Measurements from ENCODE around the gene KLHL29. TPM values are rescaled to one million over a fixed set of nuclear protein-coding genes. Genes with fewer than 3 reads are reported as not detected.

KLHL29 gene
- total and polyA plus RNA-seq, 9 donors = 3.0 to 6.6 (median 3.9) TPM

DNA sequence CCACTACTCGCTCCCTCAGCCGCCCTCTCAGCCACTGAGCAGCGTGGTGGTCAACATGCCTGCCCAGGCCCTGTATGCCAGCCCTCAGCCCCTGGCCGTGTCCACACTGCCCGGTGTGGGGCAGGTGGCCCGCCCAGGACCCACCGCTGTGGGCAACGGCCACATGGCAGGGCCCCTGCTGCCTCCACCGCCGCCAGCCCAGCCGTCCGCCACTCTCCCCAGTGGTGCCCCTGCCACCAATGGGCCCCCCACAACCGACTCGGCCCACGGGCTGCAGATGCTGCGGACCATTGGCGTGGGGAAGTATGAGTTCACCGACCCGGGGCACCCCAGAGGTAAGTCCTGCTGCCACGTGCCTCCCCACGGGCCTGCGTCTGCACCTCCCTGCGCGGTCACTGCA is 257.5 kb downstream of the KLHL29 start:
- Histone ChIP-seq H3K27me3 (no peaks in the 10 kb centered on the region), H3K4me3 (no peak overlapping the region), H3K27ac (no peak overlapping the region), H3K9me3 (no peaks in the 10 kb centered on the region), H3K36me3 (no peaks in the 10 kb centered on the region), H3K4me1 (ENCODE audit: insufficient read depth) (no peaks in the 10 kb centered on the region)
- no peak for DNase-seq
- TF ChIP-seq, protein P1, sequence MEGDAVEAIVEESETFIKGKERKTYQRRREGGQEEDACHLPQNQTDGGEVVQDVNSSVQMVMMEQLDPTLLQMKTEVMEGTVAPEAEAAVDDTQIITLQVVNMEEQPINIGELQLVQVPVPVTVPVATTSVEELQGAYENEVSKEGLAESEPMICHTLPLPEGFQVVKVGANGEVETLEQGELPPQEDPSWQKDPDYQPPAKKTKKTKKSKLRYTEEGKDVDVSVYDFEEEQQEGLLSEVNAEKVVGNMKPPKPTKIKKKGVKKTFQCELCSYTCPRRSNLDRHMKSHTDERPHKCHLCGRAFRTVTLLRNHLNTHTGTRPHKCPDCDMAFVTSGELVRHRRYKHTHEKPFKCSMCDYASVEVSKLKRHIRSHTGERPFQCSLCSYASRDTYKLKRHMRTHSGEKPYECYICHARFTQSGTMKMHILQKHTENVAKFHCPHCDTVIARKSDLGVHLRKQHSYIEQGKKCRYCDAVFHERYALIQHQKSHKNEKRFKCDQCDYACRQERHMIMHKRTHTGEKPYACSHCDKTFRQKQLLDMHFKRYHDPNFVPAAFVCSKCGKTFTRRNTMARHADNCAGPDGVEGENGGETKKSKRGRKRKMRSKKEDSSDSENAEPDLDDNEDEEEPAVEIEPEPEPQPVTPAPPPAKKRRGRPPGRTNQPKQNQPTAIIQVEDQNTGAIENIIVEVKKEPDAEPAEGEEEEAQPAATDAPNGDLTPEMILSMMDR (IDR thresholded peaks at IDR 0.05) = no peak
- TF ChIP-seq EP300 (IDR thresholded peaks at IDR 0.05) = no peak
- no peak for TF ChIP-seq POLR2A (IDR thresholded peaks at IDR 0.05)
- WGBS, 3 donors = 95 to 99% (median 97%) methylated on average over 22 to 24 of the region's 24 CpGs
- intact Hi-C loops (cut with DNase I) = no loop called here

DNA sequence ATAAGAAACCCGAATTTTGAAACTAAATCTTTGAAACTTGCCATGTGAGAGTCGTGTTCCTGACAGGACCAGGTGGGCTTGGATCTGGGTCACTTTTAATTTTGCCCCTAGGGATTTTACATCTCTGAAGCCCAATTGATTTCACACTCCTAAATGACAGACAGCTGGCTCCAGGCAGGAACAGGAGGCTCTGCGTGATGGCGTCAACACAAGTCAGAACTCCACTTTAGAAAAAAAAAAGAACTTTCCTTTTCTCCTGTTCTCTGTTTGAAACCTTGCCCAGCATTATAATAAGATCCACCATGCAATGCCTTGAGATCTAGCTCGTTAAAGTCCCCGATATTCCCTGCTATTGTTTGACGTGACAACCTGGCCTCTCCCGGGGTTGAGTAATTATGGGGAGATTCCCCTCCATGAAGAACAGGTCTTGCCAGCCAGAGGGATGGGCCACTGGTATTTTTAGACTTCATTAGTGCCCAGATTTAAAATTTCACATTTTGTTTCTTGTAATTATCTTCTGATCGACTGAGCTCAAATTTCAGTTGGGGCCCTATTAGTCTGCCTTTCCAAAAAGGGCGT is 260.3 kb downstream of the KLHL29 start:
- TF ChIP-seq, protein P1 (IDR thresholded peaks at IDR 0.05) = no peak
- TF ChIP-seq POLR2A (IDR thresholded peaks at IDR 0.05) (no peak), EP300 (IDR thresholded peaks at IDR 0.05) (no peak)
- H3K27me3 ChIP-seq = no peaks in the 10 kb centered on the region
- intact Hi-C loops (cut with DNase I) = no loop called here
- no peaks in the 10 kb centered on the region for H3K9me3 ChIP-seq
- H3K4me3 ChIP-seq = no peak overlapping the region
- 81 to 83% (median 82%) methylated on average over 10 of the region's 10 CpGs for WGBS, 3 donors
- no peak overlapping the region for H3K27ac ChIP-seq
- H3K36me3 ChIP-seq = no peaks in the 10 kb centered on the region
- no peak for DNase-seq
- H3K4me1 ChIP-seq (ENCODE audit: insufficient read depth) = no peaks in the 10 kb centered on the region

DNA sequence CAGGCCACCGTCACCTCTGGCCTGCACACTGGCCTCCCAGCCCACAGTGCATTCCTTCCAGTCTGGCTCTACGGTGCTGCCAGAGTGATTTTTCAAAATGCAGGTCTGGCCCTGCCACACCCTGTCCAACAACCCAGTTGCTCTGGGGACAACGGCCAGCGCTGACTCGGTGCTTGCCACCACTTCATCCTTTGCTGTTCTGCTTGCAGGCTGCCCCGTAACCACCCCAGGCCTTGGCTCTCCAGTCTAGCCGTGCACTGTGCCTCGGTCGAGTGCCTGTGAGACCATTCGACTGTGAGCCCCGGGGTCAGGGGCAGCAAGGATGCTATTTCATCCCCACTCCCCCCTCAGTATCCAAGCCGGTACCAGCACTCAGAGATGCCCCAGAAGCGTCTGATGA is 262.6 kb downstream of the KLHL29 start:
- no peaks in the 10 kb centered on the region for H3K9me3 ChIP-seq
- WGBS, 3 donors = 91 to 95% (median 92%) methylated on average over 13 of the region's 13 CpGs
- no peak overlapping the region for H3K4me3 ChIP-seq
- H3K27me3 ChIP-seq = no peaks in the 10 kb centered on the region
- intact Hi-C loops (cut with DNase I) = no loop called here
- no peak overlapping the region for H3K27ac ChIP-seq
- no peaks in the 10 kb centered on the region for H3K36me3 ChIP-seq
- TF ChIP-seq POLR2A (IDR thresholded peaks at IDR 0.05) = no peak
- TF ChIP-seq, protein P1 (IDR thresholded peaks at IDR 0.05) = no peak
- TF ChIP-seq EP300 (IDR thresholded peaks at IDR 0.05) = no peak
- DNase-seq = no peak
- H3K4me1 ChIP-seq (ENCODE audit: insufficient read depth) = no peaks in the 10 kb centered on the region

DNA sequence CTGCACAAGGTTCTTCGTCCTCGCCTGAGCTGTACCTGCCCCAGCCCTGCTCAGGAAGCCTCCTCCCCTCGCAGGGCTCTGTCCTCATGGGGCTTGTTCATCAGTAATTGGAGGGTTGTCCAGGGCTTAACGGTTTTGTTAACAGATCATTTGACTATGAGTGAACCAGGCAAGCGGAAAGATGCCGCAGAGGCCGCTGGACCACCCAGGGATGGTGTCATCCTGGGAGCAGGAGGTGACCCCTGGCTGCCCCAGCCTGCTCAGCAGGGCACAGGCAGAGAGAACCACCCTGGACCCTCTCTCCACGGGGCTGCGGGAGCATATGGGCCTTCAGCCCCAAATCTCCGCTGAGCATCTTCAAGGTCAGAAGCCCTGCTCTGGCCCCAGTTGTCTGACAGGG is 264.3 kb downstream of the KLHL29 start:
- DNase-seq = no peak
- 73 to 86% (median 83%) methylated on average over 10 of the region's 10 CpGs for WGBS, 3 donors
- H3K9me3 ChIP-seq = no peaks in the 10 kb centered on the region
- no peaks in the 10 kb centered on the region for H3K4me1 ChIP-seq (ENCODE audit: insufficient read depth)
- intact Hi-C loops (cut with DNase I) = no loop called here
- H3K4me3 ChIP-seq = no peak overlapping the region
- no peaks in the 10 kb centered on the region for H3K36me3 ChIP-seq
- H3K27ac ChIP-seq = no peak overlapping the region
- TF ChIP-seq EP300 (IDR thresholded peaks at IDR 0.05) (no peak), POLR2A (IDR thresholded peaks at IDR 0.05) (no peak)
- TF ChIP-seq, protein P1 (IDR thresholded peaks at IDR 0.05) = no peak
- no peaks in the 10 kb centered on the region for H3K27me3 ChIP-seq

Measured in ovary (tissue), 9 donors.